COR-L47 (cell line): Measurements from ENCODE around the gene CACNB4.

Experiments
- DNase-seq: peaks from one replicate; lab custom pipeline; 2025; lab: John Stamatoyannopoulos, UW

Gene CACNB4

GRCh38 chr2:151783133-151783520 is 315.7 kb downstream of the CACNB4 start:
- no peak for DNase-seq
